SK-N-SH treated with all-trans-retinoic acid at 6 μM for 48 hours (cell line): ENCODE data around the gene DEPDC7.

Experiments used
- BACH2 ChIP-seq: fragments of 250-450 bp; sonication (Bioruptor Pico); IDR thresholded peaks from 2 replicates; pipeline ENCODE4 v1.9.0; 2021; ENCODE audit warnings: mild to moderate bottlenecking, borderline replicate concordance
- CSRNP3 ChIP-seq: fragments of 250-450 bp; sonication (Bioruptor Pico); IDR thresholded peaks from 2 replicates; pipeline ENCODE4 v1.5.1; 2021; ENCODE audit warnings: mild to moderate bottlenecking, moderate library complexity
- PPARA ChIP-seq: fragments of 250-450 bp; sonication (Bioruptor Pico); IDR thresholded peaks from 2 replicates; pipeline ENCODE4 v1.5.0; 2020; ENCODE audit warnings: mild to moderate bottlenecking, borderline replicate concordance
- TSHZ2 ChIP-seq: fragments of 250-450 bp; sonication (Bioruptor Pico); IDR thresholded peaks from 2 replicates; pipeline ENCODE4 v1.5.0; 2020; ENCODE audit warnings: mild to moderate bottlenecking, moderate library complexity
- ZC3H10 ChIP-seq: fragments of 250-450 bp; sonication (Bioruptor Pico); IDR thresholded peaks from 2 replicates; pipeline ENCODE4 v1.5.1; 2021; ENCODE audit warnings: mild to moderate bottlenecking, moderate library complexity
- ZFP30 ChIP-seq: fragments of 450-650 bp; formaldehyde crosslinking; IDR thresholded peaks from 2 replicates; pipeline ENCODE4 v1.5.0; 2022; ENCODE audit warnings: mild to moderate bottlenecking, moderate library complexity

DNA sequence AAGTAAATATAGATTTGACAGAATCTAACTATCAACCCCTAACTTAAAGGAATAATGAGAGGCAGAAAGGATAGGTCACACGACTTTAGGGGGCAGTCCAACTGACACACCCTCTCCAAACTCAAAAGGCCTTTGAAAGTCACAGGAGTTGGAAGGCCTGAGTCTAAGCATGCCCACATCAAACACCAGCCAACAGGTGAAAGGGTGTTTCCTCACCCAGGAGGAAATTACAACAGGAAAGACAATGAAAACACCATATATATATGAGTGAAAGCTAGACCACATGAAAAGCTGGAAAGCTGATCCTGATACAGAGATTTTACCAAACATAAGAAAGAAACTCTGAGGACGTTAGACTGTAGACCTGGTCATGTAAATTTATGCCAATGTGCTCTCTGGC, 10.5 kb upstream of the DEPDC7 start:
- no peak for TF ChIP-seq CSRNP3
- TF ChIP-seq PPARA (CRISPR knock-in tag): no peak
- TF ChIP-seq ZC3H10 (CRISPR knock-in tag): no peak
- TF ChIP-seq BACH2: no peak
- TF ChIP-seq TSHZ2 (CRISPR knock-in tag): no peak
- no peak for TF ChIP-seq ZFP30 (CRISPR knock-in tag)
